RWPE2 (cell line): ENCODE results near the gene NR6A1.

Source experiments
- ATAC-seq: fragments of 200-7000 bp; cut with Tn5 transposase; 3 replicates; pipeline ENCODE4 v1.9.1; 2021; ENCODE audit warnings: low read depth
- DNase-seq: peaks from one replicate; pipeline ENCODE4 v3.0.0-alpha.2; 2020; ENCODE audit warnings: low spot score
- H3K27ac ChIP-seq: fragments of 450-650 bp; 2 replicates; pipeline ENCODE4 v1.5.1; 2017; ENCODE audit warnings: mild to moderate bottlenecking; ENCODE audit not compliant: poor library complexity, severe bottlenecking
- H3K27me3 ChIP-seq: fragments of 250-450 bp; sonication (Bioruptor Pico); 2 replicates; pipeline ENCODE4 v1.5.1; 2021; ENCODE audit warnings: mild to moderate bottlenecking, moderate library complexity; ENCODE audit not compliant: insufficient read depth, poor library complexity, severe bottlenecking
- H3K36me3 ChIP-seq: fragments of 250-450 bp; sonication (Bioruptor Pico); 2 replicates; pipeline ENCODE4 v1.5.1; 2020; ENCODE audit warnings: low read depth, mild to moderate bottlenecking, moderate library complexity
- H3K4me1 ChIP-seq: fragments of 250-450 bp; sonication (Bioruptor Pico); 2 replicates; pipeline ENCODE4 v1.5.1; 2021; ENCODE audit warnings: mild to moderate bottlenecking, moderate library complexity; ENCODE audit not compliant: insufficient read depth, poor library complexity, severe bottlenecking
- H3K4me3 ChIP-seq: fragments of 250-450 bp; sonication (Bioruptor Pico); 2 replicates; pipeline ENCODE4 v1.5.1; 2021; ENCODE audit warnings: mild to moderate bottlenecking, moderate library complexity; ENCODE audit not compliant: severe bottlenecking
- H3K9me3 ChIP-seq: fragments of 250-450 bp; sonication (Bioruptor Pico); 2 replicates; pipeline ENCODE4 v1.5.1; 2021; ENCODE audit warnings: mild to moderate bottlenecking, moderate library complexity; ENCODE audit not compliant: severe bottlenecking
- CTCF ChIP-seq: fragments of 450-650 bp; IDR thresholded peaks from one replicate; pipeline ENCODE4 v1.5.1; 2017; ENCODE audit warnings: mild to moderate bottlenecking, moderate library complexity; ENCODE audit not compliant: poor library complexity, severe bottlenecking

Gene NR6A1

GRCh38 chr9:124549016-124549415, 222.1 kb downstream of the NR6A1 start:
- Histone ChIP-seq H3K4me1 (peaks cover 9% of the 10 kb centered on the region), H3K9me3 (no peaks in the 10 kb centered on the region), H3K27me3 (no peaks in the 10 kb centered on the region), H3K36me3 (no peaks in the 10 kb centered on the region; the same call in 1 of the 2 replicates), H3K4me3 (no peak overlapping the region), H3K27ac (no peak overlapping the region)
- DNase-seq (no peak), ATAC-seq (no peak)
- TF ChIP-seq CTCF: no peak

- no peak overlapping the region for H3K27ac ChIP-seq
- no peak overlapping the region for H3K4me3 ChIP-seq
- DNase-seq (no peak), ATAC-seq (no peak)
- H3K27me3 ChIP-seq: no peaks in the 10 kb centered on the region
- H3K36me3 ChIP-seq: peaks cover 3% of the 10 kb centered on the region; the same call in 1 of the 2 replicates
- TF ChIP-seq CTCF: no peak
- H3K9me3 ChIP-seq: no peaks in the 10 kb centered on the region
- H3K4me1 ChIP-seq: no peaks in the 10 kb centered on the region
Observed at GRCh38 chr9:124544535-124544934, 226.6 kb downstream of the NR6A1 start.

- Histone ChIP-seq H3K36me3 (peaks cover 8% of the 10 kb centered on the region; the same call in 1 of the 2 replicates), H3K9me3 (no peaks in the 10 kb centered on the region), H3K27ac (no peak overlapping the region), H3K4me1 (no peaks in the 10 kb centered on the region), H3K27me3 (no peaks in the 10 kb centered on the region), H3K4me3 (no peak overlapping the region)
- no peak for ATAC-seq
- DNase-seq: no peak
- TF ChIP-seq CTCF: no peak
Observed at GRCh38 chr9:124541824-124542223, 229.3 kb downstream of the NR6A1 start.

GRCh38 chr9:124537926-124538325, 233.2 kb downstream of the NR6A1 start:
- no peaks in the 10 kb centered on the region for H3K4me1 ChIP-seq
- no peaks in the 10 kb centered on the region for H3K27me3 ChIP-seq
- no peak for TF ChIP-seq CTCF
- H3K27ac ChIP-seq: no peak overlapping the region
- no peaks in the 10 kb centered on the region for H3K9me3 ChIP-seq
- ATAC-seq (no peak), DNase-seq (no peak)
- H3K36me3 ChIP-seq: peaks cover 8% of the 10 kb centered on the region; the same call in 1 of the 2 replicates
- H3K4me3 ChIP-seq: no peak overlapping the region

DNA sequence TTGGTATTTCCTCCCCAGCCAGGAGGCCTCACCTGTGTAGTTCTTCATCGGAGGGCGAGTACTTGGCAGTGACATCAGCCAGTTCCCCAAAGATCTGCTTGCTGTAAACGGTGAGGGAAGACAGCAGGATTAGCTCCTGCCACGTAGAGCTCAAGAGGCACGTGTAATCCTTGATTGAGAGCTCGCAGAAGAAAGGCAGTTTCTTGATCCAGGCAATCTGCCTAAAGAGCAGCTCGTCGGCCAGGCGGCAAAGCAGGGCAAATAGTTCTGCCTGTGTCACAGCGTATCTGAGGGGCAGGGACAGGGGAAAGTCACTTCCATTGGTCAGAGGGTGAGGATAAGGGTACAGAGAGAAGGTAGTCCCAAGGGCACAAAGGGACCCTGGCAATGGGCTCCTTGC, 235.3 kb downstream of the NR6A1 start:
- no peak for DNase-seq
- Histone ChIP-seq H3K9me3 (no peaks in the 10 kb centered on the region), H3K4me3 (no peak overlapping the region), H3K36me3 (peaks cover 8% of the 10 kb centered on the region; the same call in 1 of the 2 replicates), H3K27me3 (no peaks in the 10 kb centered on the region), H3K4me1 (no peaks in the 10 kb centered on the region), H3K27ac (no peak overlapping the region)
- no peak for TF ChIP-seq CTCF
- no peak for ATAC-seq
